Endothelial cell of umbilical vein (primary cell): ENCODE measurements around the gene ANKRD34C. TPM values are rescaled to one million over a fixed set of nuclear protein-coding genes. Genes with fewer than 3 reads are reported as not detected.

Experiments
- BruUV-seq: library from RNA; stranded (reverse); fragments of 400-500 nt; replicated peaks from 2 replicates; lab custom pipeline; 2021; lab: Mats Ljungman, UMichigan
- CTCF ChIA-PET: fragments of 300-600, 350-600 bp; sonication (Branson Sonifier 250); formaldehyde crosslinking; loops from one replicate; lab custom pipeline; 2021; ENCODE audit warnings: antibody characterized with exemption, inconsistent platforms; lab: Charles Lee
- POLR2A ChIA-PET: fragments of 300-600, 350-600 bp; sonication (Branson Sonifier 250); formaldehyde crosslinking; loops from one replicate; lab custom pipeline; 2021; ENCODE audit warnings: antibody characterized with exemption, inconsistent platforms; lab: Charles Lee
- DNase-seq: peaks from one replicate; pipeline ENCODE4 v3.0.0-alpha.2; 2011; ENCODE audit warnings: low read depth, low spot score
- FAIRE-seq: peaks from 2 replicates; lab custom pipeline; 2011; peaks lifted over from hg19 to GRCh38; lab: Jason Lieb, UNC
- H2AFZ ChIP-seq: 2 replicates; pipeline ENCODE4 v1.6.0; 2012; ENCODE audit warnings: low read depth, low read length, control low read depth, inconsistent platforms
- H3K27ac ChIP-seq: 2 replicates; pipeline ENCODE4 v1.5.1; 2011; ENCODE audit warnings: low read depth, mild to moderate bottlenecking, control low read depth, low read length, moderate library complexity; ENCODE audit not compliant: insufficient read depth
- H3K27me3 ChIP-seq, 2 experiments: 2 replicates each; pipeline versions ENCODE4 v1.6.0 to v1.6.1; 2011; ENCODE audit warnings: low read length in 2 of 2, mixed read lengths in 1 of 2; ENCODE audit not compliant: control insufficient read depth in 2 of 2, insufficient read depth in 2 of 2
- H3K36me3 ChIP-seq, 2 experiments: 2 replicates in 1 of 2; 3 replicates in 1 of 2; pipeline ENCODE4 v1.5.1; 2011; ENCODE audit warnings: low read length in 2 of 2, mild to moderate bottlenecking in 1 of 2, moderate library complexity in 1 of 2; ENCODE audit not compliant: control insufficient read depth in 2 of 2, insufficient read depth in 2 of 2; ENCODE audit errors: extremely low read depth in 1 of 2
- H3K4me1 ChIP-seq: 3 replicates; pipeline ENCODE4 v1.5.1; 2011; ENCODE audit warnings: mild to moderate bottlenecking, low read length; ENCODE audit not compliant: control insufficient read depth, insufficient read depth; ENCODE audit errors: extremely low read depth
- H3K4me2 ChIP-seq: 2 replicates; pipeline ENCODE4 v1.6.1; 2011; ENCODE audit warnings: low read length, control low read depth, mixed read lengths; ENCODE audit not compliant: insufficient read depth
- H3K4me3 ChIP-seq, 3 experiments: fragments of 200-600 bp in 1 of 3; sonication (generic), shearing (Covaris generic) in 1 of 3; replicated peaks in 1 of 3; 2 replicates each; pipeline ENCODE4 v1.5.1; 2011 to 2016; ENCODE audit warnings: control low read depth in 3 of 3, low read length in 3 of 3, mild to moderate bottlenecking in 2 of 3, inconsistent platforms in 1 of 3, low read depth in 1 of 3, moderate library complexity in 1 of 3; ENCODE audit not compliant: insufficient read depth in 1 of 3
- H3K79me2 ChIP-seq: 2 replicates; pipeline ENCODE4 v1.6.0; 2012; ENCODE audit warnings: low read length, inconsistent platforms; ENCODE audit not compliant: control insufficient read depth, insufficient read depth
- H3K9ac ChIP-seq: replicated peaks from 2 replicates; pipeline ENCODE3; 2011; ENCODE audit warnings: low read length, control low read depth; ENCODE audit not compliant: insufficient read depth; ENCODE audit errors: extremely low read depth
- H3K9me1 ChIP-seq: replicated peaks from 3 replicates; pipeline ENCODE4 v1.6.0; 2011; ENCODE audit warnings: mild to moderate bottlenecking, low read length; ENCODE audit not compliant: control insufficient read depth, insufficient read depth; ENCODE audit errors: extremely low read depth
- H3K9me3 ChIP-seq: replicated peaks from 2 replicates; pipeline ENCODE4 v1.5.1; 2012; ENCODE audit warnings: low read length, inconsistent platforms; ENCODE audit not compliant: control insufficient read depth, insufficient read depth
- H4K20me1 ChIP-seq: replicated peaks from 2 replicates; pipeline ENCODE3; 2011; ENCODE audit warnings: mild to moderate bottlenecking, low read length; ENCODE audit not compliant: control insufficient read depth, insufficient read depth; ENCODE audit errors: extremely low read depth
- CTCF ChIP-seq, 2 donors: IDR thresholded peaks; 1 replicate in 1 of 2; 2 replicates in 1 of 2; pipeline ENCODE4 v1.5.1; 2011; ENCODE audit warnings: low read length in 2 of 2, mild to moderate bottlenecking in 2 of 2, moderate library complexity in 2 of 2, control low read depth in 1 of 2, inconsistent platforms in 1 of 2, low read depth in 1 of 2; ENCODE audit not compliant: insufficient read depth in 1 of 2; ENCODE audit errors: extremely low read depth in 1 of 2
- EZH2 ChIP-seq: IDR thresholded peaks from 2 replicates; pipeline ENCODE4 v1.6.1; 2012; ENCODE audit warnings: borderline replicate concordance, low read depth, mild to moderate bottlenecking, moderate library complexity, low read length, inconsistent platforms; ENCODE audit not compliant: severe bottlenecking
- FOS ChIP-seq: IDR thresholded peaks from 2 replicates; pipeline ENCODE4 v1.6.1; 2011; ENCODE audit warnings: mild to moderate bottlenecking, low read length, moderate library complexity, borderline replicate concordance; ENCODE audit not compliant: insufficient read depth
- GATA2 ChIP-seq: IDR thresholded peaks from 2 replicates; pipeline ENCODE4 v1.7.0; 2011; ENCODE audit warnings: low read depth, mild to moderate bottlenecking, moderate library complexity, mixed read lengths, low read length; ENCODE audit not compliant: insufficient read length, insufficient read depth
- JUN ChIP-seq: IDR thresholded peaks from 2 replicates; pipeline ENCODE4 v1.6.1; 2011; ENCODE audit warnings: borderline replicate concordance, low read depth; ENCODE audit not compliant: insufficient read length, insufficient read depth
- MAX ChIP-seq: IDR thresholded peaks from 2 replicates; pipeline ENCODE4 v1.6.1; 2011; ENCODE audit not compliant: insufficient read depth, insufficient read length
- MYC ChIP-seq: IDR thresholded peaks from one replicate; pipeline ENCODE4 v1.6.1; 2011; ENCODE audit warnings: mild to moderate bottlenecking, low read depth, low read length
- POLR2A ChIP-seq: IDR thresholded peaks from 2 replicates; pipeline ENCODE4 v1.6.1; 2012; ENCODE audit warnings: low read depth, mild to moderate bottlenecking, control low read depth, low read length
- POLR2AphosphoS5 ChIP-seq: IDR thresholded peaks from 2 replicates; pipeline ENCODE4 v1.6.1; 2012; ENCODE audit warnings: low read depth, mild to moderate bottlenecking, control low read depth, low read length, moderate library complexity; ENCODE audit not compliant: insufficient read depth
- dilution Hi-C: fragments of 300-500 bp; cut with MboI; formaldehyde crosslinking; loops from one replicate; pipeline ENCODE4 v1.15.0; 2019; ENCODE audit warnings: low sequenced_read_pairs; ENCODE audit not compliant: extremely low pct_ligation_motif_present
- intact Hi-C: fragments of 100-400 bp; cut with micrococcal nuclease; formaldehyde crosslinking; loops from one replicate; pipeline ENCODE4 v1.10.0; 2022
- polyA plus RNA-seq, 4 experiments: library from polyadenylated mRNA; depleted of rRNA in 3 of 4; stranded (reverse) in 3 of 4; unstranded in 1 of 4; fragments of >200 nt; gene quantifications; 2 replicates each; pipeline versions ENCODE4 v1.2.1 to v1.2.3, GENCODE V29; 2011 to 2012; ENCODE audit warnings: missing spikeins in 1 of 4
- total RNA-seq: library from RNA; stranded (reverse); gene quantifications from 2 replicates; pipeline ENCODE4 v1.2.3, GENCODE V29; 2021

Gene ANKRD34C
- total and polyA plus RNA-seq, 2 donors (not counting 3 experiments of a cell fraction or from before 2014, with no cell fraction given): not detected

- Histone ChIP-seq H4K20me1 (no peaks in the 10 kb centered on the region), H3K27ac (no peak overlapping the region), H3K9ac (no peak overlapping the region), H3K4me1 (peaks cover 16% of the 10 kb centered on the region), H3K27me3 (peaks cover 0 to 5% of the 10 kb centered on the region in 2 experiments), H2AFZ (no peak overlapping the region), H3K36me3 (peaks cover 19 to 46% of the 10 kb centered on the region in 2 experiments), H3K79me2 (peaks cover 64% of the 10 kb centered on the region), H3K9me1 (no peaks in the 10 kb centered on the region), H3K4me3 (no peak overlapping the region), H3K9me3 (no peaks in the 10 kb centered on the region), H3K4me2 (no peak overlapping the region)
- CTCF ChIA-PET: interaction anchor here (2.5 kb wide), 1 partner anchor 25 kb away, joined by 7 read pairs; no protein-coding TSS in a partner anchor
- dilution Hi-C loops: no loop called here
- no peak for DNase-seq
- no peak for TF ChIP-seq CTCF (IDR thresholded peaks at IDR 0.05; ENCODE audit: extremely low read depth in 1 of 2, insufficient read depth in 1 of 2, low read depth in 1 of 2, low read length in 2 of 2)
- no peak for TF ChIP-seq MYC
- no peak for TF ChIP-seq JUN
- intact Hi-C loops: loop anchor here (10.0 kb wide), 1 partner anchor 60 kb away; no protein-coding TSS in a partner anchor
- no TSS peak for BruUV-seq
- FAIRE-seq: no peak
- POLR2A ChIA-PET: no interaction called here
Measured at GRCh38 chr15:79314811-79315210, 32.3 kb downstream of the ANKRD34C start.

- Histone ChIP-seq H3K27me3 (no peaks in the 10 kb centered on the region), H3K27ac (no peak overlapping the region), H4K20me1 (no peaks in the 10 kb centered on the region), H3K9me3 (no peaks in the 10 kb centered on the region), H3K9me1 (no peaks in the 10 kb centered on the region), H3K9ac (no peak overlapping the region), H2AFZ (no peak overlapping the region), H3K79me2 (peaks cover 68% of the 10 kb centered on the region), H3K4me3 (no peak overlapping the region), H3K36me3 (peaks cover 21 to 46% of the 10 kb centered on the region in 2 experiments), H3K4me2 (no peak overlapping the region), H3K4me1 (peaks cover 12% of the 10 kb centered on the region)
- dilution Hi-C loops: no loop called here
- FAIRE-seq: no peak
- ChIA-PET POLR2A (no interaction called here), CTCF (interaction anchor here (2.5 kb wide), 1 partner anchor 24 kb away, joined by 7 read pairs; no protein-coding TSS in a partner anchor)
- intact Hi-C loops: loop anchor here (10.0 kb wide), 1 partner anchor 61 kb away; no protein-coding TSS in a partner anchor
- TF ChIP-seq JUN (no peak), EZH2 (no peak), POLR2A (no peak), MYC (no peak), CTCF (IDR thresholded peaks at IDR 0.05; ENCODE audit: extremely low read depth in 1 of 2, insufficient read depth in 1 of 2, low read depth in 1 of 2, low read length in 2 of 2) (no peak), MAX (no peak), FOS (no peak), GATA2 (no peak), POLR2AphosphoS5 (no peak)
- no peak for DNase-seq
- BruUV-seq: no TSS peak
Measured at GRCh38 chr15:79315623-79316328, 33.3 kb downstream of the ANKRD34C start.
